Nephron progenitor cell (in vitro differentiated cells): Measurements from ENCODE around the gene TEX12.

ENCODE experiments used
- DNase-seq: peaks from one replicate; pipeline ENCODE4 v3.0.0; 2021
- H3K27ac Mint-ChIP-seq: 2 replicates; pipeline ENCODE4 v1.8.0; 2021; ENCODE audit warnings: mild to moderate bottlenecking, moderate library complexity, mixed read lengths
- H3K27me3 Mint-ChIP-seq: 2 replicates; pipeline ENCODE4 v1.8.0; 2021; ENCODE audit warnings: mild to moderate bottlenecking, low read depth, mixed read lengths; ENCODE audit not compliant: poor library complexity
- H3K36me3 Mint-ChIP-seq: 2 replicates; pipeline ENCODE4 v1.8.0; 2021; ENCODE audit warnings: low read depth, mixed read lengths
- H3K4me1 Mint-ChIP-seq: 2 replicates; pipeline ENCODE4 v1.8.0; 2021; ENCODE audit warnings: mixed read lengths
- H3K4me3 Mint-ChIP-seq: 2 replicates; pipeline ENCODE4 v1.8.0; 2021; ENCODE audit warnings: mild to moderate bottlenecking, moderate library complexity, mixed read lengths
- H3K9me3 Mint-ChIP-seq: 2 replicates; pipeline ENCODE4 v1.8.0; 2021; ENCODE audit warnings: mild to moderate bottlenecking, moderate library complexity, mixed read lengths
- CTCF ChIP-seq: fragments of 200-600 bp; sonication (generic); IDR thresholded peaks from 2 replicates; pipeline ENCODE4 v1.5.0; 2021; ENCODE audit warnings: antibody characterized with exemption

The TEX12 gene, protein sequence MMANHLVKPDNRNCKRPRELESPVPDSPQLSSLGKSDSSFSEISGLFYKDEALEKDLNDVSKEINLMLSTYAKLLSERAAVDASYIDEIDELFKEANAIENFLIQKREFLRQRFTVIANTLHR

DNA sequence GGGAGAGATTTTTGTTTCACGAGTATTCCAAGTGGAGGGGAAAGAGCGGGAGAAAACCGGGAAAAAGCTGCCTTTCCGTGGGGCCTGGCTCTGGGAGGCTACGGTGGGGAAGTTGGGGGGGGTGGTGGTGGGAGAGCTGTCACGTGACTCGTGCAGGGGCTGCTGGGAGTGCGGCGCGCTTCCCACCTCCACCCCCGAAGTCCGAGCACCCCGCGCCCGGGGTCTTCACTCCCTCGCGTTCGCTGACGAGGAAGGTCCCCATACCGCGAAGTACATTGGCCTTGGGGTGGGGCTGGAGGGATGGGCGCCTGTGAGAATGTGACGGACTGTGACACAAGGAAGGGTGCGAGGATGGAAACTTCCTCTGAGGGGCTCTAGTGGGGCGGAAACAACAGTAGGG is at the start of gene TEX12:
TEX12 (plus strand) TSS at position 228 of the 400 bp plus-strand sequence. CDS start 1,897 bp downstream, outside the sequence.
- no peak within 1 kb of the TSS for H3K4me3 Mint-ChIP-seq
- peaks cover 6% of the 10 kb centered on the region for H3K27me3 Mint-ChIP-seq
- no peaks in the 10 kb centered on the region for H3K36me3 Mint-ChIP-seq
- TF ChIP-seq CTCF: no peak
- H3K9me3 Mint-ChIP-seq: peaks cover 3% of the 10 kb centered on the region
- no peak for DNase-seq
- no peak within 1 kb of the TSS for H3K27ac Mint-ChIP-seq
- H3K4me1 Mint-ChIP-seq: peaks cover 48% of the 10 kb centered on the region

DNA sequence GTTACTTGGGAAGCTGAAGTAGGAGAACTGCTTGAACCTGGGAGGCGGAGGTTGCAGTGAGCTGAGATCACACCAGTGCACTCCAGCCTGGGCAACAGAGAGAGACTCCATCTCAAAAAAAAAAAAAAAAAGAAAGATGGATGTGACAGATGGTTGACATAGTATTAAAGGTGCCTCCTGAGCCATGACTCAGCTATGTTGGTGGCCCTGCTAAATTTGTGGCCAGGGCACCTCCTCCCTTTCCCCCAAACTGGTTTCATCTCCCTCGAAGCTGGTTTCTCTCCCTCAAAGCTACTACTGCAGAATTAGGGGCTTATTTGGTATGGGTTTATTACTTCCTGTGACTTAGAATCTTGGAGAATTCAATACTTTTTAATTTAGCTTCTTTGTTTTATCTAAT is 49.0 kb upstream of the TEX12 start:
- TF ChIP-seq CTCF: no peak
- no peak for DNase-seq
- Mint-ChIP-seq H3K27ac (no peak overlapping the region), H3K27me3 (peaks cover 3% of the 10 kb centered on the region), H3K9me3 (peaks cover 22% of the 10 kb centered on the region), H3K36me3 (peaks cover 18% of the 10 kb centered on the region), H3K4me3 (no peak overlapping the region), H3K4me1 (no peaks in the 10 kb centered on the region)

DNA sequence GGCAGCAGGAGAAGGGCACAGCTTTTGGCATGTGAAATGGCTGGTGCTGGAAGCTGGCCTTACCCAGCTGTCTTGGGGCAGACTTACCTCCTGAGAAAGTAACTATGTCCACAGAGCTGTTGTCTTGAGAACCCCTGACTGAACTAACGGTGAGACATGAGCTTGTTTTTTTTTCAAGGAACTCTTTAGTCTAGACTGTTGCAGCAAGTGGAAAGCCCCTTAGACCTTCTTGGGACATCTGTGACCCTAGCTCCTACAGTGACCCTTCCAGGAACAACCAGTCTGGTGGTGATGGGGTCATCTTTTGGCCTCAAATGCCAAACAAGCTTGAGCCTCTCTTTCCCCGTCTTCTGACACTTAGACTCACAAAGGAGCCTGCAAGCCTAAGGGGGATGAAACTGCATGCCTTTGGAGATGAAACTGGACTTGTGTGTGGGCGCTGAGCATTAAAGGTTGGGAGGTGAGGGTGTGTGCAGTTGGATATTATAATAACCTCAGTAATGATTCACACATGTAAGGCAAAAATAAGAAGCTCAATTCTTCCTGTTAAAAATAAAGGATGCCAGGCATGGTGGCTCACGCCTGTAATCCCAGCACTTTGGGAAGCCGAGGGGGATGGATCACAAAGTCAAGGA is 45.1 kb upstream of the TEX12 start:
- Mint-ChIP-seq H3K4me3 (no peak overlapping the region), H3K36me3 (peaks cover 8% of the 10 kb centered on the region), H3K27ac (no peak overlapping the region), H3K9me3 (peaks cover 14% of the 10 kb centered on the region), H3K4me1 (no peaks in the 10 kb centered on the region), H3K27me3 (peaks cover 3% of the 10 kb centered on the region)
- no peak for DNase-seq
- TF ChIP-seq CTCF: no peak

- Mint-ChIP-seq H3K27ac (no peak overlapping the region), H3K27me3 (peaks cover 3% of the 10 kb centered on the region), H3K36me3 (peaks cover 6% of the 10 kb centered on the region), H3K4me1 (peaks cover 1% of the 10 kb centered on the region), H3K9me3 (peaks cover 10% of the 10 kb centered on the region), H3K4me3 (no peak overlapping the region)
- DNase-seq: no peak
- no peak for TF ChIP-seq CTCF
These were observed 44.0 kb upstream of the TEX12 start for GRCh38 chr11:112123129-112123528.

- peaks cover 13% of the 10 kb centered on the region for H3K4me1 Mint-ChIP-seq
- no peak overlapping the region for H3K27ac Mint-ChIP-seq
- H3K4me3 Mint-ChIP-seq: no peak overlapping the region
- no peaks in the 10 kb centered on the region for H3K9me3 Mint-ChIP-seq
- DNase-seq: no peak
- no peaks in the 10 kb centered on the region for H3K27me3 Mint-ChIP-seq
- TF ChIP-seq CTCF: no peak
- H3K36me3 Mint-ChIP-seq: no peaks in the 10 kb centered on the region
These were observed 40.1 kb upstream of the TEX12 start for GRCh38 chr11:112127056-112127455.
